Fibroblast of mammary gland (primary cell): ENCODE results near the gene MS4A6E.
"Not testable (repeated sequence)": the region's sequence is repeated elsewhere in the genome, so short reads cannot be mapped to it uniquely, and the experiment has no call there.

Source experiments
- DNase-seq: peaks from one replicate; pipeline ENCODE4 v3.0.0-alpha.2; 2010; ENCODE audit warnings: low read depth
- H3K4me3 ChIP-seq: 2 replicates; pipeline ENCODE4 v1.5.1; 2011; ENCODE audit warnings: low read depth, mild to moderate bottlenecking, low read length, moderate library complexity; ENCODE audit not compliant: control insufficient read depth
- CTCF ChIP-seq: conservative IDR thresholded peaks from 2 replicates; pipeline ENCODE4 v1.5.1; 2011; ENCODE audit warnings: low read depth, low read length, inconsistent platforms; ENCODE audit not compliant: control insufficient read depth, insufficient read depth

MS4A6E gene

GRCh38 chr11:60326955-60327354 lies at the start of gene MS4A6E:
TSS of gene MS4A6E (plus strand) at chr11:60327255. CDS start at chr11:60334896, 7,641 bp downstream.
- TF ChIP-seq CTCF = no peak
- H3K4me3 ChIP-seq = no peak within 1 kb of the TSS
- no peak for DNase-seq

GRCh38 chr11:60280412-60280811 lies 46.6 kb upstream of the MS4A6E start, which contains the start of gene MS4A4A:
TSS of gene MS4A4A (plus strand) at chr11:60280666. CDS start at chr11:60280676, 10 bp downstream.
- H3K4me3 ChIP-seq = no peak within 1 kb of the TSS
- DNase-seq = no peak
- TF ChIP-seq CTCF = no peak

GRCh38 chr11:60281485-60281884 lies 45.6 kb upstream of the MS4A6E start:
- no peak for DNase-seq
- H3K4me3 ChIP-seq = no peak overlapping the region
- TF ChIP-seq CTCF = no peak

GRCh38 chr11:60282286-60282685 lies 44.8 kb upstream of the MS4A6E start:
- H3K4me3 ChIP-seq = no peak overlapping the region
- DNase-seq = no peak
- TF ChIP-seq CTCF = no peak

GRCh38 chr11:60285411-60286126 lies 41.5 kb upstream of the MS4A6E start:
- DNase-seq = not testable (repeated sequence)

GRCh38 chr11:60288531-60288930 lies 38.5 kb upstream of the MS4A6E start:
- DNase-seq = no peak
- H3K4me3 ChIP-seq = no peak overlapping the region
- no peak for TF ChIP-seq CTCF

More at GRCh38 chr11:60285411-60286126, 41.5 kb upstream of the MS4A6E start:
- not testable (repeated sequence) for H3K4me3 ChIP-seq

GRCh38 chr11:60292145-60292544 lies 34.9 kb upstream of the MS4A6E start:
- H3K4me3 ChIP-seq = no peak overlapping the region
- no peak for TF ChIP-seq CTCF
- no peak for DNase-seq
